HG02970 (cell line): ENCODE measurements around the gene SNTG2.

Source experiments
- ATAC-seq: cut with Tn5 transposase; IDR thresholded peaks from one replicate; pipeline ENCODE4 v1.9.1; 2021; ENCODE audit warnings: mild to moderate bottlenecking, moderate library complexity, moderate number of reproducible peaks; ENCODE audit not compliant: unreplicated experiment, low FRiP score

Gene SNTG2

DNA sequence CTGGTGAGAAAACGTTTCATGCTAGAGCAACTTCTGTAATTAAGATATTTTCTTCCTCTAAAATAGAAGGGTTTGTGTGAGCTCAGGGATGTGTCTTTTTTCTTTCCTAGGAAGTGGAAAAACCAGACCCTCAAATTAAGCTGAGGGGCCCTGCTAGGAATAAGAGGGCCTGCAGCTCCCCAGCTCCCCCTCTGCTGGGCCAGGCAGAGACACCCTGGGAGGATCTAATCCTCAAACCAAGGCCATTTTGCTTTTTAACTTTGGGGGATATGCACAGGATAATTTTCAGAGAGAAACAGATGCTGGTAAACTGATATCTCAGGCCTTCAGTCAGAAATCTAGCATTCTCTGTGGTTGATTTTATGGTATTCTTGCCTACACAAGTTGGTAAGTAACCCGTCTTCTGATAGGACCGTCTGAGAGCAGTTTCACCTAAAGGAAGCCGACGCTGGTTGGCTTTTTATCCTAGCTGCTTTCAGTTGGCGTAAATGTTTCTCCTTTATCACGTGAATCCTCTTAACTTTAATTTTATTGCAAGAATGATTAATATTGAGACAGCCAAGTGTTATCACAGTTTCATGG lies 34.8 kb downstream of the SNTG2 start:
- no peak for ATAC-seq

DNA sequence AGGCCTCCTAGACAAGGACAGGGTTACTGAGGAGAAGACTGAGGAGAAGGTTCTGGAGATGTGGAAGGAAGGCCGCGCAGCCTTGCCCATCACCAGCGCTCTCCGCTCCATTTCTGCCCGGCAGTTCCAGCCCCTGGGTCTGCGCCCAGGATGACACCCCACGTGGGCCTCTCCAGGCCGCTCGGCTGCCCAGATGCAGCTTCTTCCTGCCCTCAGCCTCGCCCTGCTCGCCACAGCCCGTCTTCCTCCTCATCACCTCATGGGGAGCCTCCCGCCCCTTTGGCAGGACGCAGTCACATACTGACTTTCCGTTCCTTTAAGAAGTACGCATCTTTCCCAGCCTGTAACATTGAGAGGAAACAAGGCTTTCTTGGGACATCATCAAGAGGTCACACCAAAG lies 37.1 kb downstream of the SNTG2 start:
- ATAC-seq = no peak

DNA sequence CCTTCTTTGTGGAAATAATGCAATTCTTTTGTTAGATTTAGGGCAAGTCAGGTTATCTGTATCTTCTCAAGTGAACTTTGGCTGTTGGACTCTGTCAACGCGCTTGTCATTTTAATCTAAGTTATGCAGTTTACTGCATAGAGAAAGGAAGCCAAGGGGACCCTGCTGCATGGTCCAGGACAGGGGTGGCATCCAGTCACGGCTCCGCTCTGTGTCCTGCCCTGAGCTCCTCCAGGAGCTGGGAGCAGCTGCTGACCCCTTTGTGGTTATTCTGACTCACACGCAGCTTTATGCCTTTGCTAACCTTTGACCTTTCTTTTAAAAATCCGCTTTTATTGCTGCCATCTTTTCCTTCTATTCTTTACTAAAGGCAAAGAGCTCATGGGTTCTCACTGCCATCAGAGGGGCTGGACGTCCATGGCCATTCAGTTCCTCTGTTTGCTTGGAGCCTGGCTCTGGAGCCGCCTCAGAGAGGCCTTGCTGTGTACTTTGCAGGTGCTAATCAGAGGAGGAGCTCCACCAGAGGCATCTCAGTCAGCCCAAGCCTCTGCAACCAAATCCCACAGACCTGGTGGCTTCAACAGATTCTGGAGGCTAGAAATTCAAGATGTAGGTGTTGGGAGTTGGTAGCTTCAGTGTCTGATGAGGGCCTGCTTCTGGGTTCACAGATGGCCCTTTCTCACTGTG lies 39.3 kb downstream of the SNTG2 start:
- ATAC-seq = no peak

- no peak for ATAC-seq
Observed at GRCh38 chr2:990970-991369, 40.3 kb downstream of the SNTG2 start.

DNA sequence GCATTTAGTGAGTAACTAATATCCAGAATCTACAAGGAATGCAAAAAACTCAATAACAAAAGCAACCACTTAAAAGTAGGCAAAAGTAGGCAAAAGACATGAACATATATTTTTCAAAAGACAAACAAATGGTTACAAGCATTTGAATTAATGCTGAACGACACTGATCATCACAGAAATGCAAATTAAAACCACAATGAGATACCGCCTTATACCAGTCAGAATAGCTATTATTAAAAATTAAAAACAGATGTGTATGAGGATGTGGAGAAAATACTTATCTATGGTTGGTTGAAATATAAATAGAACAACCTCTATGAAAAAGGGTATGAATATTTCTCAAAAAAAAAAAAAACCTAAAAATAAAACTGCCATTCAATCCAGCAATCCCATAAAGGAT lies 51.7 kb downstream of the SNTG2 start:
- ATAC-seq = no peak

- ATAC-seq = no peak
Observed at GRCh38 chr2:1004398-1004797, 53.7 kb downstream of the SNTG2 start.

- ATAC-seq = no peak
Observed at GRCh38 chr2:1010415-1010930, 59.8 kb downstream of the SNTG2 start.

GRCh38 chr2:1011006-1011405 lies 60.4 kb downstream of the SNTG2 start:
- no peak for ATAC-seq

- no peak for ATAC-seq
Observed at GRCh38 chr2:1011985-1012384, 61.3 kb downstream of the SNTG2 start.

- no peak for ATAC-seq
Observed at GRCh38 chr2:1014802-1015201, 64.2 kb downstream of the SNTG2 start.

DNA sequence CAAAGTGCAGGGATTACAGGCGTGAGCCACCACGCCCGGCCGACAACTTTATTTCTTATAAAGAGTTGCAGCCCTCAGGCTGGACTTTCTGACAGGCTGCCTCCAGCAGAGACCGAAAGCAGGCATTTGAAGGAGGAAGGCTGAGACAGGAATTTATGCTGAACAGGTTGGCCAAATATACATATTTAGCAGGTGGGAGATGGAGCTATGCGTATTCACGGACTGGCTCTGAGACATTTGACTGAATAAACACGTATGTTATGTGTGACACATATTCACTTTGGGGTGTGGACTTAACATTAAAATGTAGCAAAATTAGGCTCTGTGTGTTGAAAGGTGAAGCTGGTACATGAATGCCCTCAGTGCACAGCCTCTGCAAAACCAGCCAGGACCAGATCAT lies 65.9 kb downstream of the SNTG2 start:
- no peak for ATAC-seq

- ATAC-seq = no peak
Observed at GRCh38 chr2:1017827-1018226, 67.2 kb downstream of the SNTG2 start.

DNA sequence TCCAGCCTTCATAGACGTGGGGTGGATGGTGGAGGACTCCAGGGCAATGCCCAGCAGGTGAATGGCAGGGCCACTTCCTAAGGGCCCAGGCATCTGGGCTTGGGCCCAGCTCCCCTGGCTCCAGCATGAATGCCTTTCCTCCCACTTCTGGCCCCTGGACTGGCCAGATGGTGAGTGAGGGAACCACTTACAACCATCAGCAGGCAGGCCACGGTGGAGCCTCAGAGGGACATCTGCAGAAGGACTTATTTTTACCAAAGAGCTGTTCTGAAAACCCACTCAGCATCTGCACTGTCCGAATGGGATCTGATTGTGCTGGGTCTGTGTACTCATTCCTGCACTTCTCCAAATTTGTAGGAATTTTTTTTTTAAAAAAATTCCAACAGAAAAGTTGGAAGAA lies 69.6 kb downstream of the SNTG2 start:
- ATAC-seq = no peak

- no peak for ATAC-seq
Observed at GRCh38 chr2:1022178-1022577, 71.5 kb downstream of the SNTG2 start.

GRCh38 chr2:1024981-1025380 lies 74.3 kb downstream of the SNTG2 start:
- ATAC-seq = no peak

DNA sequence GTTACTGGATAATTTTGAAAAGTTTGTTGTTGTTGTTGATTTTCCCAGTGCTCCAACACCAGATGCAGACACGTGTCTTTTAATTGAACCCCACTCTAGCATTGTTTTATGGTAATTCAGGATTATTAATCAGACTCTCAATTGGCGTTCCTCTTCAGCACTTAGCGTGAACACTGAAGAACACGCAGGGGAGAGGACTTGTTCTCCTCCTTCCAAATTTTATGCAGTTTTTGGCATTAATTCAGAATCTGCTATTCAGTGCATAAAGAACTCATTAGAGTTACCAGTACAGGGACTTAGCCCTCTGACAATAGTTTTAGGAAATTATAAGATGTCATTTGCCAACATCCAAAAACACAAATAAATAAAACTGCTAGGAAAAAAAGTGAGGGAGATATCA lies 75.5 kb downstream of the SNTG2 start:
- no peak for ATAC-seq

DNA sequence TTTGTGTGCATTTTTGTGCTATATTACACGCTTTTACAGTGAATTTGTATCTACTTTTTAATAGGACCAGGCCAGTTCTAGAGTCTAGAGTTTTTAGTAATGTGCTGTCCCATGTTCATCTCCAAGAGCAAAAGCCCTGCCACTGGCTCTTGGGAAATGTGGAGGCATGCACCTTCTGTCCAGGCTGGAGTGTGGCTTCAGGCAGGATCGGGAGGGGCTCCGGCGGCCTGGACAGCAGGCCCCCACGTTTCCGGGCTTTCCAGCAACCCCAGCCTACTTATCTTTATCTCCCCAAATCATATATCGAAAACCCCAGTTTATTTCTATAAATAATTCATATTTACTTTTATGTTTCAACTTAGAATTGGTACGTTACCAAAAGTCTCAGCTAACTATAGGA lies 78.2 kb downstream of the SNTG2 start:
- ATAC-seq = no peak

DNA sequence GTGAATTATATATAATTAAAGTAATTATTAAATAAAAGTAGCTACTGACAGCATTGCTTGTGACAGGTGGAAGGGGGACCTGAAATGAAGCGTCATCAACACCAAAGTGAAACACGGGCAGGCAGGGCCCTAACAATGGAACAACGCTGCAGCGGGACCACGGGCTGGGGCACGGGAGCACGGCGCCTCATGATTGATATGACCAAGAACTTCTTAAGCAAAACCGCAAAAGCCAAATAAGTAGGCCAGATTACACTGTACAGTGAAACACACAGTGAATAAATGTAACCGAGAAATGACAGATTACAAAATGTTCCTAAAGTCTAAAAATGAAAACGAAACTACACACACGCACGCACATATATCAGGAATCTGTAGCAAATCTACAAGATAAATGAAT lies 81.4 kb downstream of the SNTG2 start:
- ATAC-seq = no peak

- no peak for ATAC-seq
Observed at GRCh38 chr2:1033069-1033468, 82.4 kb downstream of the SNTG2 start.

DNA sequence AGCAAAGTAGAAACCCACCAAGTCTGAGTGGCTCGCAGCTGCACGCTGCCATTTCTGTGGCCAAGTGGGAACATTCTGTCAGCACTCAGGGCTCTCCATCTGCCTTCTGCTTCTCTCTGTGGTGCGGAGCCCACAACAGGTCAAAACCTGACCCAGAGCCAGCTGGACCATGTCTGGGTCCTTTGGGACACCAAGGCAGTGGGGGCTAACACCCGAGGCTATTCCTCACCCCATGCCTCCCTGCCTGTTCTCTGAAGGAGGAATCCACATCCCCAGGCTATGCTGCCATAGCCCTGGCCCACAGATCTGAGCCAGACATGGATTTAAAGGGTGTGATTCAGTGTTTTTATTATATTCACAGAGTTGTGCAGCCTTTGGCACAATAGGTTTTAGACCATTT lies 86.4 kb downstream of the SNTG2 start:
- no peak for ATAC-seq

- ATAC-seq = no peak
Observed at GRCh38 chr2:1039549-1039948, 88.9 kb downstream of the SNTG2 start.

DNA sequence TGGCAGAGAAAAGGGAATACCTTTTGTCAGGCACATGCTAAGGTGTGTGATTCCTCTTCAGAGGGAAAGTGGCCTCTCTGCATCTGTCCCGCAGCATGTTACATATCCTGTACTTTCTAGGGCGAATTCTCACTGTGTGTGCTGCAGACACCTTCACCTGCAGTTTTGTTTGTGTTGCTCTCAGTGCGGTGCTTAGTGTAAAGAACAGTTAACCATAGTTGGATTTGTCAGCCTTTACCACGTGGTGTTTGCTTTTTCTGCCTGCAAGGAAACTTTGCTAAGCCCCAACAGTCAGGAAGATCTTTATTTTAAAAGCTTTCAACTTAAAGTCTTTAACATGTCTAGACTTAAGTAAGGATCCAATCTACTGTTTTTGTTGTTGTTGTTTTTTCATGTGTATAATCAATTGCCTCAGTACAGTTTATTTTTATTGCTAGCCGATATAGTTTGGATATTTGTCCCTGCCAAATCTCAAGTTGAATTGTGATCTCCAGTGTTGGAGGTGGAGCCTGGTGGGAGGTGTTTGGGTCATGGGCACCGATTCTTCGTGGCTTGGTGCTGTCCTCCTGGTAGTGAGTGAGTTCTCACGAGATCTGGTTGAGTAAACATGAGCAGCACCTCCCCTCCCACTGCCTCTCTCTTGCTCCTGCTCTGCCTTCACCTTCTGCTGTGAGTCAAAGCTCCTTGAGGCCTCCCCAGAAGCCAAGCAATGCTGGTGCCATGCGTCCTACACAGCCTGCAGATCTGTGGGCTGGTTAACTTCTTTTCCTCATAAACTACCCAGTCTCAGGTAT lies 90.6 kb downstream of the SNTG2 start:
- ATAC-seq = no peak
